ENCODE measurements around the gene SORBS1. TPM values are rescaled to one million over a fixed set of nuclear protein-coding genes. Genes with fewer than 3 reads are reported as not detected.
A peak's percentile ranks its signal among the peaks of the same experiment; 100 is the strongest.

The SORBS1 gene
- total RNA-seq, 4 donors from 2014 or later: 23.3 to 359 (median 72.2) TPM

DNA sequence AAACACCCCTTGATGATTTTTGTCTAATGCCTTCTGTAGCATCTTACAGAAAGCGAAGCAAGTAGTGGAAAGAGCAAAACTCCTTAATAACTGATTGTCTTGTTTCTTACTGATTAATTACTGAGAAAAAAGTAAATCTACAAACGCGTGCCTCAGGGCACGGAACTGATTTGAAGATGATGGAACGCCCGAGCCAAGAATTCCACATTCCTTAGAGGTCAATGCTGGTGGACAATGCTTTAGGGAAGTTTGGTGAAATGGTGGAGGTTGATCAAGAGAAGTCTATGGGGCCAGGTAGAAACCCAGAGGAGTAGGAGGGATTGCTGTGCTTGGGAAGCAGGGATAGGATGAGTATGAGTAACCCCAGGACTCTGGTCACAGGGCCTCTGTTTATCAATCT is 5.0 kb upstream of the SORBS1 start:
- TF ChIP-seq CTCF (IDR thresholded peaks at IDR 0.05) (no peak), POLR2A (IDR thresholded peaks at IDR 0.05) (no peak)
- no peak for DNase-seq
- 73 to 74% methylated on average over 6 of the region's 6 CpGs for WGBS, 2 donors
- Histone ChIP-seq H3K4me3 (no peak overlapping the region), H3K27ac (peak overlapping the region in 3 of 4 donors; percentile 27 to 70 (median 67)), H3K9me3 (no peaks in the 10 kb centered on the region), H3K27me3 (no peaks in the 10 kb centered on the region), H3K36me3 (no peaks in the 10 kb centered on the region), H3K4me1 (peaks cover 0 to 14% (median 5%) of the 10 kb centered on the region in 3 donors)
- intact Hi-C loops (cut with DNase I): no loop called here

GRCh38 chr10:95565336-95565735 is 4.2 kb upstream of the SORBS1 start:
- Histone ChIP-seq H3K36me3 (no peaks in the 10 kb centered on the region), H3K4me3 (no peak overlapping the region), H3K27me3 (no peaks in the 10 kb centered on the region), H3K27ac (peak overlapping the region in 3 of 4 donors; percentile 43 to 70 (median 67)), H3K4me1 (peaks cover 0 to 17% (median 5%) of the 10 kb centered on the region in 3 donors), H3K9me3 (no peaks in the 10 kb centered on the region)
- no peak for DNase-seq
- intact Hi-C loops (cut with DNase I): no loop called here
- WGBS, 2 donors: 67 to 68% methylated on average over 7 of the region's 7 CpGs
- no peak for TF ChIP-seq POLR2A (IDR thresholded peaks at IDR 0.05)
- no peak for TF ChIP-seq CTCF (IDR thresholded peaks at IDR 0.05)

GRCh38 chr10:95564291-95564690 is 3.1 kb upstream of the SORBS1 start:
- intact Hi-C loops (cut with DNase I): no loop called here
- DNase-seq: no peak
- H3K27ac ChIP-seq: peak overlapping the region in 2 of 4 donors; percentile 43 to 70

DNA sequence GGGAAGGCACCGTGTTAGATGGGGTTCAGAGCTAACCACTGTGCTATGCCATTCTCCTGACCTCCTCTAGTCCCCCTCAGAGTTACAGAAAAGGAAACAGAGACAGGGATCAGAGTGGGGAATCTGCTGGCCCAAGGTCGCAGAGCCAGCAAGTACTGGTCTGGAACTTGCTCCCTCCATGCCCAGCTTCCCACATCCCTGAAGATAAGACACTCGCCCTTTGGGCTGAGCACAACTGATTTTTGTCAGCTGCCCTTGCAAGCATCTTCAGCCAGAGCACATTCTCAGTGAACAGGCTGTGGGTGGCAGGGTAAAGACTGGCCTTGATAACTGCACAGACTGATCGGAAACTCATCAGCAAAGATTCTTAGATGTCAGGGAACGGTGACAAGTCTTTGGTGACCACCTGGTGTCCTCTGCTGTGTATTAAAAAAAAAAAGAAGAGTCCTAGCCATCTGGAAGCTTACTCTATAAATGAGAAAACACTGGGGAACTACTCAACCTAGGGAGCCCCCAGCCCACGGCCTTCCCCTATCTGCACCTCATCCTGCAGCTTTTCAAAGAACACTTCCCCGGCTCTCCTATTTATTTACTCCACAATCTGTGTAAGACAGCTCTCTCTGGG is 1.3 kb upstream of the SORBS1 start:
- Histone ChIP-seq H3K4me1 (peaks cover 0 to 24% (median 0%) of the 10 kb centered on the region in 3 donors), H3K9me3 (no peaks in the 10 kb centered on the region), H3K4me3 (no peak overlapping the region), H3K27me3 (no peaks in the 10 kb centered on the region), H3K27ac (peak overlapping the region in 3 of 4 donors; percentile 70 to 94 (median 93)), H3K36me3 (no peaks in the 10 kb centered on the region)
- intact Hi-C loops (cut with DNase I): no loop called here
- WGBS, 2 donors: 69 to 76% methylated on average over 7 of the region's 7 CpGs
- no peak for DNase-seq
- TF ChIP-seq CTCF (IDR thresholded peaks at IDR 0.05) (no peak), POLR2A (IDR thresholded peaks at IDR 0.05) (no peak)

More at GRCh38 chr10:95564291-95564690, 3.1 kb upstream of the SORBS1 start:
- peaks cover 0 to 28% (median 5%) of the 10 kb centered on the region in 3 donors for H3K4me1 ChIP-seq
- no peaks in the 10 kb centered on the region for H3K36me3 ChIP-seq
- TF ChIP-seq POLR2A (IDR thresholded peaks at IDR 0.05): no peak
- no peak for TF ChIP-seq CTCF (IDR thresholded peaks at IDR 0.05)
- H3K27me3 ChIP-seq: no peaks in the 10 kb centered on the region
- H3K9me3 ChIP-seq: no peaks in the 10 kb centered on the region
- WGBS, 2 donors: 90 to 93% methylated on average over 6 to 7 of the region's 7 CpGs
- H3K4me3 ChIP-seq: no peak overlapping the region

GRCh38 chr10:95561864-95562177 is 650 bp upstream of the SORBS1 start:
- no peak for DNase-seq
- Histone ChIP-seq H3K4me1 (peaks cover 0 to 24% (median 0%) of the 10 kb centered on the region in 3 donors), H3K36me3 (no peaks in the 10 kb centered on the region), H3K27ac (peak overlapping the region in 3 of 4 donors; percentile 70 to 94 (median 93)), H3K27me3 (no peaks in the 10 kb centered on the region), H3K9me3 (no peaks in the 10 kb centered on the region), H3K4me3 (peak overlapping the region; percentile 78 to 83 (median 82))
- intact Hi-C loops (cut with DNase I): no loop called here
- TF ChIP-seq CTCF (IDR thresholded peaks at IDR 0.05): no peak
- WGBS, 2 donors: 42 to 45% methylated on average over 7 of the region's 7 CpGs
